HG02610 (cell line): ENCODE measurements around the gene VMP1.
"Not testable (repeated sequence)": the region's sequence is repeated elsewhere in the genome, so short reads cannot be mapped to it uniquely, and the experiment has no call there.

Source experiments
- ATAC-seq: cut with Tn5 transposase; IDR thresholded peaks from one replicate; pipeline ENCODE4 v1.9.1; 2021; ENCODE audit warnings: mild to moderate bottlenecking, moderate library complexity; ENCODE audit not compliant: unreplicated experiment

The VMP1 gene

DNA sequence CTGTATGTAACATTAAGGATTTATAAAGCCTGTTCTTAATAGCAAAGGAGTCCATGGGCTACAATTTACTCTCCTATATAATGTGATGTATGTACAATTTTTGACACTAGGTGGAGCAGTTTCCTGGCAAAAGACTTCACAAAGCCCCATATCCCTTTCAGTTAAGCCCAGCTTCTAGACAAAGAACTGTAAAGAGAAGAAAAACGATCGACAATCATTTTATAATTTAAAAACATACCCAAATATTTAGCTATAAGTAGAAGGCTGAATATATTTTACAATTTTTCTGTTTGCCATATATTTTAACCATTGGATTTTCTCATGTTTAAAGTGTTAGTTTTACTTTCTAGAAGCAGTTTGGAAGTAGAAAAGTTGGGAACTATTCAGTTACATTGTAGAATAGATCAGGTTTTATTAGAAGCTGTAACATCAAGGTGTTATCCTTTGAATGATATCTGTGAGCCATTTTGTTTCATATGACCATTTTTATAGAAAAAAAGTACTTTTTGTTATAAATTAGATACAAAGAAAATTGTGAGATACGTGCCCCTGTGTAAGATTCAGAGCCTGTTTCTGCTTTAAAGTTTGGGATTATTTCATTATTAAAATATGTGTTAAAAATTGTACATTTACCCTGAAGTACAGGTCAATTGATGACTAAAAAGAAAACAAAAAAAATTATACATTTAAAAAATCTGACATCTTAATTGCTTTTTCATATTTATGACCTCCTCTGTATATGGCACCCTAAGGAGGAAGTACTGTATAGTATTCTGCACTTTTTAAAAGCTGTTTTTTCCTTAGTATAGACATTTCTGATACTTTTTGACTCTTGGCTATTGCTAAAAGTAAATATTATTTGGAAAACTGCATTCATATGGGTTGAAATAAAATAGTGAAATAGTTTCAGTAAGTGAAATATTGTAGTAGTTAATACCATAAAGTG, 46.3 kb downstream of the VMP1 start:
- ATAC-seq = peak; percentile 56

GRCh38 chr17:59754552-59754951, 47.1 kb downstream of the VMP1 start:
- no peak for ATAC-seq

- ATAC-seq = not testable (repeated sequence)
Observed at GRCh38 chr17:59755069-59755468, 47.6 kb downstream of the VMP1 start.

- ATAC-seq = no peak
Observed at GRCh38 chr17:59756236-59756818, 48.9 kb downstream of the VMP1 start.

GRCh38 chr17:59757043-59757442, 49.6 kb downstream of the VMP1 start:
- ATAC-seq = no peak

DNA sequence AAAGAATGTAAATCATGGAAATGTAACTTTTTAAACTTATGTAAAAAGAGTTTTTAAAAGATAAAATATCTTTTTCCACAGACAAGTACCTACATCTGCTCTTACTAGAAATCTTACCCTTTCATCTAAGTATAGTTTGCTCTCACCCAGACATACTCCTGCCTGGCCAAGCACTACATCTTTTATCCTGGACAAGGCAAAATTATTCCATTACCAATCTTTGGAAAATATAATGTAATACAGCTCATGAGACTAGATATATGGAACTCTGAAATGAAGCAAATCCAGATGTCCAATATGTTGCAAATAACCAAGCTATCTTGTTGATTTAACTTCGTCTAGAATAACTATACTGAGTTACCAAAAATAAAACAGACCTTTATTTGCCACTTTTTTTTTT, 50.0 kb downstream of the VMP1 start:
- ATAC-seq = no peak

GRCh38 chr17:59757881-59758385, 50.5 kb downstream of the VMP1 start:
- ATAC-seq = no peak

GRCh38 chr17:59758998-59759651, 51.7 kb downstream of the VMP1 start:
- not testable (repeated sequence) for ATAC-seq

DNA sequence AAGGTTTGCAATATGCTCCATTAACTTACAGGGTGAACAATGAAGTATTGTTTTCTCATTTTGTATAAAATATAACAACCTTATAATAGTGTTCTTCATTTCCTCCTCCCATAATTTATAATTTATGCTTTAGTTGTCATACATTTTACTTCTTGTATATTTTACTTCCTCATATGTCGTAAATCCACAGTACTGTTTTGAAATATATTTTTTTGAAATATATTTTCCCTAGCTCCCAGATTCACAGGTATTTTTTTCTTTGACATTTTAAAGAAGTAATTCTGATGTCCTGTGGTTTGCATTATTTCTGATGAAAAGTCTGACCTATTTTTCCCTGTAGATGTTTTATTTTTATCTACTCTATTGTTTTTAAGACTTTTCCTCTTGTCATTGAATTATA, 52.7 kb downstream of the VMP1 start:
- ATAC-seq = no peak

DNA sequence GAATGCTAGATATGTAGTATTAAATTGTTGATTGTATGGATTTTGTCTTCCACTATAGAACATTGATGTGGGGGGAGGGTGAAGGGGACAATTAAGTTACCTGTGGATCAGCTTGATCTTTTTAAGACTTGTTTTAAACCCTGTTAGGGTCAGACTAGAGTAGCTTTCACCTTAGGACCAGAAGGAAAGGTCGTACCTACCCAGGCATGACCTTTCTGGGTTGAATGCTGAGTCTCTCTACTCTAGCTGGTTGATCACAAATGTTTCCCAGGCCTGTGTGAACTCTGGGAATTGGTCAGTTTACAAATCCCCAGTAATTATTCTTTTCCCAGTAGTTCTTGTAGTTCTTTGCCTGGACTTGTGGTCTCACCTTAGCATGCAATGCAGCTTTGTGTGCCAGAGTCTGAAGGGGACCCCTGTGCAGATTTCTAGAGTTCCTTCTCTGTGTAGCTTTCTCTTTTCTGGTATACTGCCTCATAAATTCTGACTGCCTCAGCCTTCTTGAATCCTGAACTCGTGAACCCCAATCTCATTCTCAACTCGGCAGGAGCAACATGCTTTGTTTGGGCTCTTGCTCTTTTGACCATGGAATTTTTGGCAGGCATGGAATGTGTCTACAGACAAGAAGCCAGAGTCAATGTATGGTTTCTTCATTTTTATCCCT, 54.1 kb downstream of the VMP1 start:
- ATAC-seq = no peak

DNA sequence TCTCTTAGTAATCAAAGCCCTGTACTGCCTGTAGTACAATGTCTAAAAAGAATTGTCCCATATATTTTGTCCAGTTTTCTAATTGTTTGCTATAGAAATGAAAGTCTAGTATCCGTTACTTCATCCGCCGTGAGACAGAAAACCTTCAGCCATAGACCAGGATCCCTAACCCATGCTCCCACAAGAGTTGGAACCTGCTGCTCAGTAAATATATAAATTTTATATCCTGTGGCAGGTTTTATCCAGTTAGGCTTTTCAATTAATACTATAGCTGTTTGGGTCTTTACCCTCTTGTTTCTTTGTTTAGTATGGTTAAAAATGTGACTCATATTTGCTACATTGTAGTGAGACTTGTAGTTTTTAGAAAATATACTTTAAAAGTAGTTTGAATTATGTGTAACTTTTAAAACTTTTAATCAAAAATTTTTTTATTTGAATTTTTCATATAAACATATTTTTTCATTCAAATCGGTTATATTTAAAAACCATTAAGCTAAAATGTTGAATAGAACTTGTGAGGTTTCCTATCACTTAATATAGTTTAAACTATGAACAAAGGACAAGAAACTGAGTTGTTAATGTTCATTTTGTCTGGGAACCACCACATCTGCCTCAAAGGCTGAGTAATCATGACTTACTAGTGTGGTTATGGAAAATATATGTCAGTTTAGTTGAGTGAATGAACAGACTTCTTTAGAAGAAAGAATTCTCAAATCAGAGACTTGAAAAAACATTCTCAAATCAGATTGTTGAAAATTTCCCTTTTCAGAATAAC, 54.8 kb downstream of the VMP1 start:
- no peak for ATAC-seq

- no peak for ATAC-seq
Observed at GRCh38 chr17:59762824-59763374, 55.4 kb downstream of the VMP1 start.

DNA sequence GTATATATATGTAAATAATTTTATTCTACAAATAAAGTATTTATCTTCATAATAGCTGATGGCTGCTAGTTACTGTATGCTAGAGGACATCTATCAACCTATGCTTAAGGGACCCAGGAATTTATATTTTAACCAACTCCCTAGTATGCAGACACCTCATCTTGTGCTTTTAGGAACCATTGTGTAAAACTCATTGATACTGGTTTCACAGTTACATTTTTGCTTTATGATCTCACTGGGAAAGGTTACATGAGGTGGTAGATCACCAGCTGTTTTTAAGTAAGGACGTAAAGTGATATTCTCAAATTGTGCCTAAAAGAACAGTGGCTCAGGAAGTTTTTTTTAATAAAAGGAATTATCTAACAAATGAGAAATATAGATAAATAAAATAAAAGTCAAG, 56.4 kb downstream of the VMP1 start:
- ATAC-seq = no peak

- no peak for ATAC-seq
Observed at GRCh38 chr17:59764292-59764741, 56.9 kb downstream of the VMP1 start.

DNA sequence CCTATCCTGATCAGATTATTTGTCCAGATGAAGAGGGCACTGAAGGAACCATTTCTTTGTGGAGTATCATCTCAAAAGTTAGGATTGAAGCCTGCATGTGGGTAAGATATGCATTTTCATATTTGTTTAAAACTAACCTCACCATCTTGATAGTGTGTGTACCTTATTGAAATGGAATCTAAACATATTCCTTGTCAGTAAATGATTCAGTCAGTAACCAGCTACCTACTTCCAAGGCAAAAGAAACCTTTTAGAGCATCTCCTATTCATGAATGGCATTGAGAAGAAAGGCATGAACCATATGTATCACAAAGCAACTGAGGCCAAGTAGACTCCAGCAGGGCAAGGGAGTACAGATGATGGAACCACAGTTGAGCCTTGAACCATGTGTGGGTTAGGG, 57.6 kb downstream of the VMP1 start:
- ATAC-seq = no peak

GRCh38 chr17:59766491-59766890, 59.0 kb downstream of the VMP1 start:
- ATAC-seq = no peak

DNA sequence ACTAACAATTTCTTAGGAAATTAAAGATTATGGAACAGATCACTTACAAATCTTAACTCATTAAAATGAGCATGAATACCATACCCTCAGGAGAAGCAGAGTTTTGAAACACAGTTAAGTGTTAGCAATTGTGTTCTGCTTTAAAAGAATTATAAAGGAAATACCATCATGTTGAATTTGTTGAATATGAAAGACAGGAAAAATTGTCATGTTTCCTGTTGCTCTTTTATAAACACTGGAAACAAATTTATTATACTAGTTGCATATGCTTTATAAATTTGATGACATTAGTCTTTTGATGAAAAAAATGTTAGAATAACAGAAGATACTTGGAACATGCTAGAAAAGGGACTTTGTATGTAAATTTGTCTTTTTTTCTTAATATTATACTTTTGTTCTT, 59.7 kb downstream of the VMP1 start:
- no peak for ATAC-seq

- no peak for ATAC-seq
Observed at GRCh38 chr17:59769887-59770286, 62.4 kb downstream of the VMP1 start.

- no peak for ATAC-seq
Observed at GRCh38 chr17:59771093-59771492, 63.6 kb downstream of the VMP1 start.

GRCh38 chr17:59775786-59776350, 68.4 kb downstream of the VMP1 start:
- no peak for ATAC-seq
